Stomach (tissue), 4 donors: Measurements from ENCODE around the gene PSRC1.

Experiments
- EP300 ChIP-seq: sonication (generic); formaldehyde crosslinking; IDR thresholded peaks from one replicate; pipeline ENCODE4 v1.6.1; 2017; ENCODE audit warnings: antibody characterized with exemption
- POLR2A ChIP-seq, 4 donors: fragments of 450-650 bp; IDR thresholded peaks; one replicate each; pipeline ENCODE4 v1.6.1; 2016; ENCODE audit warnings: antibody characterized with exemption in 4 of 4, control low read depth in 2 of 4, mild to moderate bottlenecking in 1 of 4, moderate library complexity in 1 of 4
- TF ChIP-seq, protein P1 (sequence below), 7 experiments: fragments of 450-650 bp in 4 of 7; fragments of 200-600 bp in 3 of 7; sonication (generic) in 3 of 7; IDR thresholded peaks; one replicate each; pipeline ENCODE4 v1.5.1; 2016 to 2019; ENCODE audit warnings: antibody characterized with exemption in 7 of 7, control low read depth in 2 of 7, mild to moderate bottlenecking in 1 of 7

DNA sequence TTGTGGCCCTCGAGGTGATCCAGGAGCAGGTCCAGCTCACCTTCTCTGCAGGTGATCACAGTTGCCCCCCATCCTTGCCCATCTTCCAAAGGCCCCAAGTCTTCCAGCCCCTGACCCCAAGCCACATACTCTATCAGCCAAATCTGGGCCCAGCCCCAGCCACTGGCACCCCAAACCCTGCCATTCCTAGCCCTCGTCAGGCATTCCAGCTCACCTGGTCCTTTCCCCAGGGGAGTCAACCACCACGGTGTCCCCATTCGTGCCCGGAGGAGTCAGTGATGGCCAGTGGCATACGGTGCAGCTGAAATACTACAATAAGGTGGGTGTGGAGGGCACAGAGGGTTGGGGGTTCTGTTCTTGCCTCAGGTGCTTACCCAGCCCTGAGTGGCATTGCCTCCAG, 21.4 kb downstream of the PSRC1 start:
- TF ChIP-seq, protein P1, sequence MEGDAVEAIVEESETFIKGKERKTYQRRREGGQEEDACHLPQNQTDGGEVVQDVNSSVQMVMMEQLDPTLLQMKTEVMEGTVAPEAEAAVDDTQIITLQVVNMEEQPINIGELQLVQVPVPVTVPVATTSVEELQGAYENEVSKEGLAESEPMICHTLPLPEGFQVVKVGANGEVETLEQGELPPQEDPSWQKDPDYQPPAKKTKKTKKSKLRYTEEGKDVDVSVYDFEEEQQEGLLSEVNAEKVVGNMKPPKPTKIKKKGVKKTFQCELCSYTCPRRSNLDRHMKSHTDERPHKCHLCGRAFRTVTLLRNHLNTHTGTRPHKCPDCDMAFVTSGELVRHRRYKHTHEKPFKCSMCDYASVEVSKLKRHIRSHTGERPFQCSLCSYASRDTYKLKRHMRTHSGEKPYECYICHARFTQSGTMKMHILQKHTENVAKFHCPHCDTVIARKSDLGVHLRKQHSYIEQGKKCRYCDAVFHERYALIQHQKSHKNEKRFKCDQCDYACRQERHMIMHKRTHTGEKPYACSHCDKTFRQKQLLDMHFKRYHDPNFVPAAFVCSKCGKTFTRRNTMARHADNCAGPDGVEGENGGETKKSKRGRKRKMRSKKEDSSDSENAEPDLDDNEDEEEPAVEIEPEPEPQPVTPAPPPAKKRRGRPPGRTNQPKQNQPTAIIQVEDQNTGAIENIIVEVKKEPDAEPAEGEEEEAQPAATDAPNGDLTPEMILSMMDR (IDR thresholded peaks at IDR 0.05), result no peak
- TF ChIP-seq POLR2A (IDR thresholded peaks at IDR 0.05) (no peak), EP300 (no peak)
